Karpas-422 (cell line): ENCODE measurements around the gene NUP210. TPM values are rescaled to one million over a fixed set of nuclear protein-coding genes. Genes with fewer than 3 reads are reported as not detected.
"Not testable (repeated sequence)": the region's sequence is repeated elsewhere in the genome, so short reads cannot be mapped to it uniquely, and the experiment has no call there.

Experiments
- DNase-seq: peaks from one replicate; pipeline ENCODE4 v3.0.0-alpha.2; 2015
- H2AFZ ChIP-seq: fragments of 200-600 bp; sonication (generic); 2 replicates; pipeline ENCODE4 v1.6.1; 2014; ENCODE audit warnings: antibody characterized with exemption, low read length, mixed read lengths
- H3K27ac ChIP-seq: fragments of 200-600 bp; sonication (generic); 2 replicates; pipeline ENCODE4 v1.5.1; 2014; ENCODE audit warnings: mild to moderate bottlenecking, low read length, moderate library complexity
- H3K27me3 ChIP-seq: fragments of 200-600 bp; sonication (generic); 2 replicates; pipeline ENCODE4 v1.6.1; 2014; ENCODE audit warnings: low read length, mixed read lengths
- H3K36me3 ChIP-seq: fragments of 200-600 bp; sonication (generic); 2 replicates; pipeline ENCODE4 v1.6.1; 2014; ENCODE audit warnings: low read length, mixed read lengths; ENCODE audit not compliant: insufficient read depth
- H3K4me1 ChIP-seq: fragments of 200-600 bp; sonication (generic); 2 replicates; pipeline ENCODE4 v1.6.1; 2014; ENCODE audit warnings: mild to moderate bottlenecking, low read length, mixed read lengths
- H3K4me2 ChIP-seq: fragments of 200-600 bp; sonication (generic); 2 replicates; pipeline ENCODE4 v1.6.1; 2014; ENCODE audit warnings: low read length, low read depth, mild to moderate bottlenecking; ENCODE audit not compliant: poor library complexity, severe bottlenecking
- H3K4me3 ChIP-seq: fragments of 200-600 bp; sonication (generic); 2 replicates; pipeline ENCODE4 v1.5.1; 2014; ENCODE audit warnings: mild to moderate bottlenecking, antibody characterized with exemption, low read length, mixed read lengths
- H3K79me2 ChIP-seq: fragments of 200-600 bp; sonication (generic); 2 replicates; pipeline ENCODE4 v1.6.1; 2014; ENCODE audit warnings: mild to moderate bottlenecking, low read length, mixed read lengths
- H3K9ac ChIP-seq: fragments of 200-600 bp; sonication (generic); 2 replicates; pipeline ENCODE4 v1.6.0; 2014; ENCODE audit warnings: low read length
- H3K9me2 ChIP-seq: fragments of 200-600 bp; sonication (generic), shearing (Covaris generic); replicated peaks from 2 replicates; pipeline ENCODE4 v1.6.0; 2014; ENCODE audit warnings: mild to moderate bottlenecking, low read length, moderate library complexity; ENCODE audit not compliant: insufficient read depth
- H3K9me3 ChIP-seq: fragments of 300-700, 200-600 bp; sonication (generic); 2 replicates; pipeline ENCODE4 v1.6.1; 2014; ENCODE audit warnings: low read length, mixed read lengths
- H4K20me1 ChIP-seq: fragments of 200-600 bp; sonication (generic); 2 replicates; pipeline ENCODE4 v1.6.1; 2014; ENCODE audit warnings: mild to moderate bottlenecking, antibody characterized with exemption, low read length, low read depth; ENCODE audit not compliant: insufficient read depth
- total RNA-seq: library from RNA; depleted of rRNA; stranded (reverse); fragments of >200 nt; shearing (Covaris generic); gene quantifications from 2 replicates; pipeline ENCODE4 v1.2.3, GENCODE V29; 2014; ENCODE audit warnings: low replicate concordance

NUP210 gene
- total RNA-seq, 1 experiment from 2014 or later = 87.7 TPM

GRCh38 chr3:13460341-13460736 is 40.2 kb upstream of the NUP210 start:
- Histone ChIP-seq H3K9me2 (no peaks in the 10 kb centered on the region), H4K20me1 (no peaks in the 10 kb centered on the region), H2AFZ (no peak overlapping the region), H3K4me3 (no peak overlapping the region), H3K4me2 (no peak overlapping the region), H3K79me2 (no peaks in the 10 kb centered on the region), H3K9me3 (no peaks in the 10 kb centered on the region), H3K36me3 (no peaks in the 10 kb centered on the region), H3K4me1 (no peaks in the 10 kb centered on the region), H3K27me3 (no peaks in the 10 kb centered on the region), H3K27ac (no peak overlapping the region), H3K9ac (no peak overlapping the region)
- DNase-seq = no peak

GRCh38 chr3:13459605-13460340 is 39.7 kb upstream of the NUP210 start:
- Histone ChIP-seq H3K4me1 (no peaks in the 10 kb centered on the region), H3K4me2 (no peak overlapping the region), H3K4me3 (no peak overlapping the region), H3K27me3 (no peaks in the 10 kb centered on the region), H3K9me2 (no peaks in the 10 kb centered on the region), H3K9me3 (no peaks in the 10 kb centered on the region), H3K36me3 (no peaks in the 10 kb centered on the region), H4K20me1 (no peaks in the 10 kb centered on the region), H3K27ac (no peak overlapping the region), H3K79me2 (no peaks in the 10 kb centered on the region), H3K9ac (no peak overlapping the region), H2AFZ (no peak overlapping the region)
- no peak for DNase-seq

DNA sequence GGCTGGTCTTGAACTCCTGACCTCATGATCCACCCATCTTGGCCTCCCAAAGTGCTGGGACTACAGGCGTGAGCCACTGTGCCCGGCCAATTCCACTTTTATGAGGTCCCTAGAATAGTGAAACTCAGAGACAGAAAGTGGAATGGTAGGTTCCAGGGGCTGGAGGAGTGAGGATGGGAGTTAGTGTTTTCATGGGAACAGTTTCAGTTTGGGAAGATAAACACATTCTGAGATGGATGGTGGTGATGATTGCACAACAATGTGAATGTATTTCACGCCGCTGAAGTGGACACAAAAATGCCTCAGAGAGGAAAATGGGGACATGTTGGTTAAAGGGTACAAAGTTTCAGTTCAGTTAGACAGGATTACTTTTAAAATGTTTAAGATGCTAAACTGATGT is 37.5 kb upstream of the NUP210 start:
- Histone ChIP-seq H3K27ac (no peak overlapping the region), H3K79me2 (no peaks in the 10 kb centered on the region), H3K9me3 (no peaks in the 10 kb centered on the region), H3K4me2 (no peak overlapping the region), H4K20me1 (no peaks in the 10 kb centered on the region), H3K9me2 (no peaks in the 10 kb centered on the region), H3K9ac (no peak overlapping the region), H2AFZ (no peak overlapping the region), H3K36me3 (no peaks in the 10 kb centered on the region), H3K4me1 (peaks cover 6% of the 10 kb centered on the region), H3K4me3 (no peak overlapping the region), H3K27me3 (no peaks in the 10 kb centered on the region)
- DNase-seq = no peak

DNA sequence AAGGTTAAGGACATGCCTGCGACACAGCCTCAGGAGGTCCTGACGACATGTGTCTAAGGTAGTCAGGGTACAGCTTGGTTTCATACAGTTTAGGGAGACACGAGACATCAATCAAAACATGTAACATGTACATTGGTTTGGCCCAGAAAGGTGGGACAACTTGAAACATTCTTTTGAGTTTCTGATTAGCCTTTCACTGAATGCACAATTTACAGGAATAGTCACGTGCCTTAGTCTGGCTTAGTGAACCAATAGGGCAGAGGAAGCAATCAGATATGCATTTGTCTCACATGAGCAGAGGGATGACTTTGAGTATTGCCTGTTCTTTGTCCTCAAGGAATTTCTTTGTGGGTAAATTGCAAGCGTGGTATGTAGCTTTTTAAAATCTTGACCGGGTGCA is 35.5 kb upstream of the NUP210 start:
- no peaks in the 10 kb centered on the region for H3K27me3 ChIP-seq
- no peaks in the 10 kb centered on the region for H3K9me2 ChIP-seq
- H3K9ac ChIP-seq = no peak overlapping the region
- H3K4me2 ChIP-seq = no peak overlapping the region
- no peak overlapping the region for H2AFZ ChIP-seq
- no peaks in the 10 kb centered on the region for H3K79me2 ChIP-seq
- no peak overlapping the region for H3K4me3 ChIP-seq
- no peak overlapping the region for H3K27ac ChIP-seq
- no peaks in the 10 kb centered on the region for H3K9me3 ChIP-seq
- H4K20me1 ChIP-seq = no peaks in the 10 kb centered on the region
- H3K36me3 ChIP-seq = no peaks in the 10 kb centered on the region
- DNase-seq = no peak
- peaks cover 19% of the 10 kb centered on the region for H3K4me1 ChIP-seq

- H3K9me3 ChIP-seq = no peaks in the 10 kb centered on the region
- peak overlapping the region; percentile 59 for H3K9ac ChIP-seq
- no peaks in the 10 kb centered on the region for H4K20me1 ChIP-seq
- H3K4me2 ChIP-seq = peak overlapping the region; percentile 97
- H3K36me3 ChIP-seq = no peaks in the 10 kb centered on the region
- H2AFZ ChIP-seq = peak overlapping the region; percentile 79; the same call in 1 of the 2 replicates
- H3K4me1 ChIP-seq = peaks cover 19% of the 10 kb centered on the region
- peak overlapping the region; percentile 55 for H3K27ac ChIP-seq
- DNase-seq = peak; percentile 84
- H3K79me2 ChIP-seq = no peaks in the 10 kb centered on the region
- no peaks in the 10 kb centered on the region for H3K9me2 ChIP-seq
- no peaks in the 10 kb centered on the region for H3K27me3 ChIP-seq
- peak overlapping the region; percentile 75 for H3K4me3 ChIP-seq
These were observed 32.6 kb upstream of the NUP210 start for GRCh38 chr3:13452490-13453335.

- Histone ChIP-seq H3K27ac (no peak overlapping the region), H3K4me3 (peak overlapping the region; percentile 75), H3K9me2 (no peaks in the 10 kb centered on the region), H3K79me2 (no peaks in the 10 kb centered on the region), H3K4me1 (peaks cover 19% of the 10 kb centered on the region), H3K9ac (peak overlapping the region; percentile 67), H3K4me2 (peak overlapping the region; percentile 97), H3K36me3 (no peaks in the 10 kb centered on the region), H4K20me1 (no peaks in the 10 kb centered on the region), H3K9me3 (no peaks in the 10 kb centered on the region), H2AFZ (peak overlapping the region; percentile 99), H3K27me3 (no peaks in the 10 kb centered on the region)
- peak; percentile 69 for DNase-seq
These were observed 31.2 kb upstream of the NUP210 start for GRCh38 chr3:13451301-13451673.

DNA sequence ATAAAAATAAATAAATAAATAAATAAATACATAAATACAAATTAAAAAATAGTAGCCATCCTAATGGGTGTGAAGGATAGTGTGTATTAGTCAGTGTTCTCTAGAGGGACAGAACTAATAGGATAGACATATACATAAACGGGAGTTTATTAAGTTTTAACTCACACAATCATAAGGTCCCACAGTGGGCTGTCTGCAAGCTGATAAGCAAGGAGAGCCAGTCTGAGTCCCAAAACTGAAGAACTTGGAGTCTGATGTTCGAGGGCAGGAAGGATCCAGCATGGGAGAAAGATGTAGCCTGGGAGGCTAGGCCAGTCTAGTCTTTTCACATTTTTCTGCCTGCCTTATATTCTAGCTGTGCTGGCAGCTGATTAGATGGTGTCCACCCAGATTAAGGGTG is 22.8 kb upstream of the NUP210 start:
- not testable (repeated sequence) for H3K4me3 ChIP-seq, H3K36me3 ChIP-seq, H3K79me2 ChIP-seq, H4K20me1 ChIP-seq, DNase-seq, H3K9ac ChIP-seq, H3K27me3 ChIP-seq, H3K4me1 ChIP-seq, H3K9me3 ChIP-seq, H3K27ac ChIP-seq, H3K9me2 ChIP-seq, H2AFZ ChIP-seq, H3K4me2 ChIP-seq

- DNase-seq = no peak
- Histone ChIP-seq H3K9me2 (no peaks in the 10 kb centered on the region), H3K4me1 (no peaks in the 10 kb centered on the region), H3K27ac (no peak overlapping the region), H3K9ac (no peak overlapping the region), H3K36me3 (no peaks in the 10 kb centered on the region), H3K79me2 (no peaks in the 10 kb centered on the region), H3K4me3 (no peak overlapping the region), H4K20me1 (no peaks in the 10 kb centered on the region), H3K4me2 (no peak overlapping the region), H2AFZ (no peak overlapping the region), H3K27me3 (no peaks in the 10 kb centered on the region), H3K9me3 (no peaks in the 10 kb centered on the region)
These were observed 20.2 kb upstream of the NUP210 start for GRCh38 chr3:13440204-13440817.
